Epithelial cell of esophagus (primary cell): ENCODE data around the gene INPP5B.

Experiments
- DNase-seq: peaks from one replicate; pipeline ENCODE4 v3.0.0; 2010; ENCODE audit warnings: low read depth
- H3K4me3 ChIP-seq: 2 replicates; pipeline ENCODE4 v1.5.1; 2011; ENCODE audit warnings: mild to moderate bottlenecking, low read length, control low read depth
- TF ChIP-seq, protein P1 (sequence below): IDR thresholded peaks from 2 replicates; pipeline ENCODE4 v1.5.1; 2011; ENCODE audit warnings: low read depth, mild to moderate bottlenecking, low read length, control low read depth, inconsistent platforms; ENCODE audit not compliant: insufficient read depth; ENCODE audit errors: missing control alignments

Gene INPP5B

DNA sequence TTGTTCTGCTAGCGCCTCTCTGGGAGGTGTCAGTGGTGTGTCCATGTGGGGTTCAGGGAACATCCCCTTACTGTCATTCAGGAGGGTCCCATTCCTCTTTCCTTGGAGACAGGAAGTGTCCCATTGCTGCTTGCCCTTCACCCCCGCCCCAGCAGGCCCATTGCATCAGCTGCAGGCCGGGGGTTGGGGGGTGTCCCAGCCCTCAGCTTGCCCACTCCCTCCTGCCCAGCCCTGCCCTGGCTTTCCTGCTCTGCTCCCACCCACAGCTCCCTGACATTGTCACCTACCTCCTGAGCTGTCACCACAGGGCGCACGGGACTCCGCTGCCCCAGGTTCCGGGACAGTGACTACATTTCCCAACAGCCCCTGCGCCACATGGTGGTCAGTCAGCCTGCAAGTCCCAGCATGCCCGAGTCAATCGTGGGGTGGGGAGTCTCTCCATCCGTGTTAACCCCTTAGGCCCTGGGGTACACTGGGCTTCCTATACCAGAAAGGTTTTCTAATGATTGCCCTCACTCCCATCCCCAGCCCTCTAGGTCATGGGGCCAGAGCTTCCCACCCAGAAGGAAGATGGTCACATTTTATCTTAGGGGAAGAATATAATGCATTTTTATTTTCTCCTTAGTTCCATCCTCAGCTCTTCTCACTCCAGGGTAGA, at the start of gene INPP5B:
TSS of gene INPP5B (minus strand) at position 351 of the 658 bp plus-strand sequence. CDS start 745 bp downstream, outside the sequence.
- DNase-seq = no peak
- TF ChIP-seq, protein P1, sequence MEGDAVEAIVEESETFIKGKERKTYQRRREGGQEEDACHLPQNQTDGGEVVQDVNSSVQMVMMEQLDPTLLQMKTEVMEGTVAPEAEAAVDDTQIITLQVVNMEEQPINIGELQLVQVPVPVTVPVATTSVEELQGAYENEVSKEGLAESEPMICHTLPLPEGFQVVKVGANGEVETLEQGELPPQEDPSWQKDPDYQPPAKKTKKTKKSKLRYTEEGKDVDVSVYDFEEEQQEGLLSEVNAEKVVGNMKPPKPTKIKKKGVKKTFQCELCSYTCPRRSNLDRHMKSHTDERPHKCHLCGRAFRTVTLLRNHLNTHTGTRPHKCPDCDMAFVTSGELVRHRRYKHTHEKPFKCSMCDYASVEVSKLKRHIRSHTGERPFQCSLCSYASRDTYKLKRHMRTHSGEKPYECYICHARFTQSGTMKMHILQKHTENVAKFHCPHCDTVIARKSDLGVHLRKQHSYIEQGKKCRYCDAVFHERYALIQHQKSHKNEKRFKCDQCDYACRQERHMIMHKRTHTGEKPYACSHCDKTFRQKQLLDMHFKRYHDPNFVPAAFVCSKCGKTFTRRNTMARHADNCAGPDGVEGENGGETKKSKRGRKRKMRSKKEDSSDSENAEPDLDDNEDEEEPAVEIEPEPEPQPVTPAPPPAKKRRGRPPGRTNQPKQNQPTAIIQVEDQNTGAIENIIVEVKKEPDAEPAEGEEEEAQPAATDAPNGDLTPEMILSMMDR = no peak
- H3K4me3 ChIP-seq = no peak within 1 kb of the TSS

DNA sequence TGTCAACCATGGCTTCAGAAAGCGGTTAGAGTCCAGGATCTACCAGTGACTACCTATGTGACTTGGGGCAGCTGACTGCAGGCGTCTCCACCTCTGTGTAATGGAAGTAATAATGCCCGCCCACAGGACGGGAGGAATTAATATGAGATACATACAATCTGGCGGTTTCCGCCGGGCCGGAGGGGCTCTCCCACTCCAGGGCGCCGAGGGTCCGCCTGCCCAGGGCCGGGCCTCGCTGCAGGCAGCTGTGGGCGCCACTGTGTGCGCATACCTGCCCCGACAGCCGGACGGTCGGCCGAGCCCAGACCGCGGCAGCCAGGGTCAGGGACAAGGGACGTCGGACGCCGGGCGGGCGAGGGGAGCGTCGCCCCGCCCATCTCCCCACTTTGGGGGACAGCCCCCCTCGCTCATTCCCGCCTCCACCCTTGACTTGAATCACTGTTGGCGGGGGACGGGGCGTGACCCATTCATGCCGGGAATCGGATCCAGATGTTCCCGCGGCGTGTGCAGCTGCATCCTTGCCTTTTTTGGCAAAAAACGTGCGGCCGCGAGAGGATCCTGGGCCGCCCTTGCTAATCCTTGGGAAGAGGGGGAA, 49.0 kb upstream of the INPP5B start:
- peak; percentile 56 for DNase-seq
- TF ChIP-seq, protein P1 = no peak
- H3K4me3 ChIP-seq = peak overlapping the region; percentile 43

DNA sequence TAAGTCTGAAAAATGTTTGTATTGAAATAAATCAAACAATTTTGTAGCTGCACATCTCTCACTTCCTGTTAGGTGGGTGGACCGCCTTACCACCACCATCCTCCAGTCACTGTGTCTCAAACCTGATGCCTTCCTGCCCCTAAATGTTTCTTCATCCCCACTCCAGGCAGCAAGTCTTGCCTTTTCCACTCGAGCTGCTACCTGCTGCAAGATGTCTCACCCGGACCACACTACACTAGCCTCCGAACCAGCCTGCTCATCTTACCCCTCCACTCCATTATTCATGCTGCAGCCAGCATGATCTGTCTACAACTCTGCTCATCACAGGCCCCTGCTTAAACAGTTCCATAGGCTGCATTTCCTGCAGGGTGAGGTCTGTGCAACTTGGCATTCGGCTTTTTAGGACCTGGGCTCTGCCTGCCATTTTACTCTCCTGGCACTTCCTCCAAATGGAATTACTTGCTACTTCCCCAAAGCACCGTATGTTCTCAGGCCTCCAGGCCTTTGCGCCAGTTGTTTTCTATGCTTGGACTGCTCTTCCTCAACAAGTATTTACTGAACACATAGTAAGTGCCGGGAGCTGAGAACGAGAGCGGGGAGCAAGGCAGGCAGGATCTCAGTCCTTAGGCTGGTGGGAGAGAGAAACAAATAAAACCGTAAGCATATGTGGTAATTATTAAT, 48.2 kb upstream of the INPP5B start:
- no peak overlapping the region for H3K4me3 ChIP-seq
- TF ChIP-seq, protein P1 = no peak
- no peak for DNase-seq

DNA sequence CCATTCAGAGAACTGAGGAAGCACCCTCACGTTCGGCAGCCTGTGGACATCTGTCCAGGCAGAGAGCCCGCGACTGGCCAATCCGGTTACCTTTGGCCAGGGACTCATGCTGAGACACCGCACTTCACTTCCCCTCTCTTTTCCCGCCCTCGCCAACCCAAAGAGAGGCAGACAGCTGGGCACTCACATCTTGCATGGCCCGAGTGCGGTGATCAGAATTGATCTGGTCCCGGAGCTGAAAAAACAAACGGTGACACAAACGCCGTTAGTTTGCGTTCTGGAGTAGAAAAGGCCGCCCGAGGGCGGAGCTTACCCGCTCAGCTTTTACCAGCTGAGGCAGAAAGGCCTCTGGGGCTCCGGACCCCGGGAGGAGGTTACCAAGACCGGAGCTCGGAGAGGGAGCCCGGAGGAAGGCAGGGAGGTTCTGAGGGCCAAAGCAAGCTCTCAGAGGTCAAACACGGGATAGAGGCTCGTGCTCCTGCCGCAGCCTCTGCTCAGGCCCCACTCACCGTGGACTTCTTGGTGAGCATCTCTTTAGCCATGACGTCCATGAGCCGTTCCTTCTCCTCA, 42.6 kb upstream of the INPP5B start:
- TF ChIP-seq, protein P1 = no peak
- peak overlapping the region; percentile 98 for H3K4me3 ChIP-seq
- DNase-seq = peak; percentile 47

DNA sequence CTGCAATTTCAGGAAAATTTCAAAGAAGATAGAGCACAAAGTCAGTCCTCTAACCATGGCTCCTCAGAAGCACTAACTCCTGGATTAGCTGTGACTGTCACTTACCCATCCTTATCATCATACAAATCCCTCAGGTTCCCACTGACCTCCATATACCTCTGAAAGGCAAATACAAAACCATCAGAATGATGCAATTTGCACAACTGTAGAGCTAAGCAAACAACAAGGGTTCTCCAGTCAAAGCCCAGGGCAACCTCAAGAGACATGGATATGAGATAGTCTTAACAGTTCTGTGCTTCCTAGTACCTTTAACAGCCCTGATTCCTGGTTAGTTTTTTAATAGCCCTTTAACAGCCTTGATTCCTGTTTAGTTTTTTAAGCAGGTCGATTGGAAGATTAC, 40.8 kb upstream of the INPP5B start:
- H3K4me3 ChIP-seq = no peak overlapping the region
- DNase-seq = no peak
- TF ChIP-seq, protein P1 = no peak

DNA sequence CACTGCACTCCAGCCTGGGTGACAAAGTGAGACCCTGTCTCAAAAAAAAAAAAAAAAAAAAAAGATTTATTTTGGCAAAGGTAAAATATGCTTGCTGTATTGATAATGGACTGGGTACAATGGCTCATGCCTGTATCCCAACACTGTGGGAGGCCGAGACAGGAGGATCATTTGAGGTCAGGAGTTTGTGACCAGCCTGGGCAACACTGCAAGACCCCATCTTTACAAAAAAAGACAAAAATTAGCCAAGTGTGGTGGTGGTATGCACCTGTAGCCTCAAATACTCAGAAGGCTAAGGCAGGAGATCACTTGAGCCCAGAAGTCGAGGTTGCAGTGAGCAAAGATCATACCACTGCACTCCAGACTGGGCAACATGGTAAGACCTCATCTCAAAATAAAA, 36.7 kb upstream of the INPP5B start:
- DNase-seq = no peak
- TF ChIP-seq, protein P1 = no peak

More for the DNA sequence above, 36.7 kb upstream of the INPP5B start:
- H3K4me3 ChIP-seq = no peak overlapping the region
